ENCODE results near the gene THSD4. TPM values are rescaled to one million over a fixed set of nuclear protein-coding genes. Genes with fewer than 3 reads are reported as not detected.

Gene THSD4
- total RNA-seq, 1 experiment from 2014 or later = 65.4 TPM

DNA sequence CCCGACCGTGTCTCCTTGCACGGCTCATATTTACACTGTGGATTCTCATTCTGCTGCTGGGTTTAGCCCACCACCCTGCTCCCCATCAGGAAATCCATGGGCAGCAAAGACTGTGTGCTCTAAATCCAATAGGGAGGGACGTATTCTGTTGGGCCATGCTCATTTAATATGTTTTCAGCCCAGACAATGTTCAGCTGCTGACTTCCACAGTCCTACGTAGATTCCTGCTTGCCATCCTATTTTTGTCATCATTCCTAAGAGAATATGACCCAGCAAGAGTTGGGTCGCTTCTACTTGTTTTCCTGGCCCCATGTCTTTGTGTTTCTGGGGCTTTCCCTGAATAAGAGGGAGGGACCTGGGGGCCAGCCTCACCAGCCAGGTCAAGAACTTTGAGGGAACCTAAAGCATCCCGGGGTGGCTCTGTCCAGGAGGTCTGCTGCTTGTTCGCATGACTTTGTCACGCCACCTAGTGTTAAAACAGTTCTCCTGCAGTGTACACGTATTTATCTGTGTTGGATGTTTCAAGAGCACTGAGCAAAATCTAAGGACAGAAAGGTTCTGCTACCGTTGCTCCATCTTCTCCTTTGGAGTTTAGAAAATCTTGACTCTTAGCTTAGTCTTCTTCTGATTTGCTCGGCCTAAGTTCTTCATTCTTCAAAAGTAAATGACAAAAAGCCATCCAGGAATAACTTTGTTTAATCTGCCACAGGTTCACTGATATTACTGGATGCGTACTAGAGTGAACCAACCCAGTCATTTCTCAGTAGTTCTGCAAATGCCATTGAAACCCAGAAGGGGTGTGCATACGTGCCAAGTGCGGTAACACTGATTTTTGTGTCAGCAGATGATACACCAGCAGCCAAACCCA is 615.2 kb downstream of the THSD4 start:
- Histone ChIP-seq H3K4me3 (ENCODE audit: low read depth in 2 of 2, low read length in 2 of 2) (no peak overlapping the region), H3K27me3 (ENCODE audit: control insufficient read depth, insufficient read depth, low read length) (no peaks in the 10 kb centered on the region), H3K4me1 (ENCODE audit: control insufficient read depth, insufficient read depth, low read length) (no peaks in the 10 kb centered on the region), H3K27ac (ENCODE audit: low read length) (no peak overlapping the region), H3K9me3 (ENCODE audit: control insufficient read depth, insufficient read depth, low read depth, low read length) (no peaks in the 10 kb centered on the region), H3K36me3 (ENCODE audit: control insufficient read depth, insufficient read depth, low read length) (no peaks in the 10 kb centered on the region)
- BruUV-seq (replicated peaks) = no TSS peak
- POLR2A ChIA-PET = no interaction called here
- in situ Hi-C loops (cut with HindIII; ENCODE audit: low pct_unique_long_range_greater_than_20kb, low sequenced_read_pairs) = no loop called here
- DNase-seq (ENCODE audit: low read depth, low spot score) (no peak), ATAC-seq (peak; percentile 94)
- intact Hi-C loops (cut with micrococcal nuclease; ENCODE audit: unreplicated experiment) = loop anchor here (2.0 kb wide), 1 partner anchor 282 kb away; no protein-coding TSS in a partner anchor
- CTCF ChIA-PET = interaction anchor here (1.5 kb wide), 1 partner anchor 38 kb away, joined by 3 read pairs; no protein-coding TSS in a partner anchor
- TF ChIP-seq POLR2AphosphoS5 (IDR thresholded peaks at IDR 0.05; ENCODE audit: low read depth, low read length) (no peak), TCF7L2 (IDR thresholded peaks at IDR 0.05; ENCODE audit: low read depth, low read length) (no peak), SIN3A (IDR thresholded peaks at IDR 0.05; ENCODE audit: borderline replicate concordance, insufficient read depth, low read depth, low read length) (no peak)
- TF ChIP-seq, protein P1, sequence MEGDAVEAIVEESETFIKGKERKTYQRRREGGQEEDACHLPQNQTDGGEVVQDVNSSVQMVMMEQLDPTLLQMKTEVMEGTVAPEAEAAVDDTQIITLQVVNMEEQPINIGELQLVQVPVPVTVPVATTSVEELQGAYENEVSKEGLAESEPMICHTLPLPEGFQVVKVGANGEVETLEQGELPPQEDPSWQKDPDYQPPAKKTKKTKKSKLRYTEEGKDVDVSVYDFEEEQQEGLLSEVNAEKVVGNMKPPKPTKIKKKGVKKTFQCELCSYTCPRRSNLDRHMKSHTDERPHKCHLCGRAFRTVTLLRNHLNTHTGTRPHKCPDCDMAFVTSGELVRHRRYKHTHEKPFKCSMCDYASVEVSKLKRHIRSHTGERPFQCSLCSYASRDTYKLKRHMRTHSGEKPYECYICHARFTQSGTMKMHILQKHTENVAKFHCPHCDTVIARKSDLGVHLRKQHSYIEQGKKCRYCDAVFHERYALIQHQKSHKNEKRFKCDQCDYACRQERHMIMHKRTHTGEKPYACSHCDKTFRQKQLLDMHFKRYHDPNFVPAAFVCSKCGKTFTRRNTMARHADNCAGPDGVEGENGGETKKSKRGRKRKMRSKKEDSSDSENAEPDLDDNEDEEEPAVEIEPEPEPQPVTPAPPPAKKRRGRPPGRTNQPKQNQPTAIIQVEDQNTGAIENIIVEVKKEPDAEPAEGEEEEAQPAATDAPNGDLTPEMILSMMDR (IDR thresholded peaks at IDR 0.05) = peak; percentile 90

GRCh38 chr15:71732636-71733035 is 617.4 kb downstream of the THSD4 start:
- ATAC-seq (no peak), DNase-seq (ENCODE audit: low read depth, low spot score) (no peak)
- no peak overlapping the region for H3K27ac ChIP-seq (ENCODE audit: low read length)
- no peak for TF ChIP-seq TCF7L2 (IDR thresholded peaks at IDR 0.05; ENCODE audit: low read depth, low read length)
- TF ChIP-seq, protein P1 (IDR thresholded peaks at IDR 0.05) = no peak
- no peak for TF ChIP-seq SIN3A (IDR thresholded peaks at IDR 0.05; ENCODE audit: borderline replicate concordance, insufficient read depth, low read depth, low read length)
- no peak for TF ChIP-seq POLR2AphosphoS5 (IDR thresholded peaks at IDR 0.05; ENCODE audit: low read depth, low read length)
- no peak for TF ChIP-seq REST (IDR thresholded peaks at IDR 0.05; ENCODE audit: insufficient read depth in 1 of 2, low read depth in 2 of 2, low read length in 1 of 2)
- no peaks in the 10 kb centered on the region for H3K36me3 ChIP-seq (ENCODE audit: control insufficient read depth, insufficient read depth, low read length)
- no TSS peak for BruUV-seq (replicated peaks)
- in situ Hi-C loops (cut with HindIII; ENCODE audit: low pct_unique_long_range_greater_than_20kb, low sequenced_read_pairs) = no loop called here
- H3K4me3 ChIP-seq (ENCODE audit: low read depth in 2 of 2, low read length in 2 of 2) = no peak overlapping the region
- H3K9me3 ChIP-seq (ENCODE audit: control insufficient read depth, insufficient read depth, low read depth, low read length) = no peaks in the 10 kb centered on the region
- intact Hi-C loops (cut with micrococcal nuclease; ENCODE audit: unreplicated experiment) = no loop called here
- no peaks in the 10 kb centered on the region for H3K27me3 ChIP-seq (ENCODE audit: control insufficient read depth, insufficient read depth, low read length)
- ChIA-PET POLR2A (no interaction called here), CTCF (interaction anchor here (0.6 kb wide), 1 partner anchor 372 kb away, joined by 3 read pairs; no protein-coding TSS in a partner anchor)
- H3K4me1 ChIP-seq (ENCODE audit: control insufficient read depth, insufficient read depth, low read length) = no peaks in the 10 kb centered on the region
